DND-41 (cell line): ENCODE results near the gene TFG.
"Not testable (repeated sequence)": the region's sequence is repeated elsewhere in the genome, so short reads cannot be mapped to it uniquely, and the experiment has no call there.

ENCODE experiments used
- ATAC-seq: fragments of 200-7000 bp; cut with Tn5 transposase; 3 replicates; pipeline ENCODE4 v1.9.1; 2021; ENCODE audit warnings: low read depth; ENCODE audit not compliant: insufficient read depth
- DNase-seq: peaks from one replicate; pipeline ENCODE4 v3.0.0-alpha.2; 2020
- H2AFZ ChIP-seq: 2 replicates; pipeline ENCODE4 v1.6.0; 2012; ENCODE audit warnings: low read depth, low read length
- H3K27ac ChIP-seq: 2 replicates; pipeline ENCODE4 v1.5.1; 2012; ENCODE audit warnings: low read length, inconsistent platforms
- H3K27me3 ChIP-seq: fragments of 200-600 bp; sonication (generic); 2 replicates; pipeline ENCODE4 v1.6.0; 2012; ENCODE audit warnings: low read length, mild to moderate bottlenecking, inconsistent platforms; ENCODE audit not compliant: insufficient read depth, poor library complexity
- H3K36me3 ChIP-seq: 2 replicates; pipeline ENCODE4 v1.5.1; 2012; ENCODE audit warnings: low read length, inconsistent platforms; ENCODE audit not compliant: insufficient read depth
- H3K4me1 ChIP-seq: 2 replicates; pipeline ENCODE4 v1.5.1; 2012; ENCODE audit warnings: mild to moderate bottlenecking, low read length; ENCODE audit not compliant: insufficient read depth
- H3K4me2 ChIP-seq: 2 replicates; pipeline ENCODE4 v1.6.0; 2012; ENCODE audit warnings: mild to moderate bottlenecking, moderate library complexity, low read length, inconsistent platforms; ENCODE audit not compliant: insufficient read depth
- H3K4me3 ChIP-seq, 2 experiments: fragments of 200-600 bp in 1 of 2; shearing (Covaris generic) in 1 of 2; 2 replicates each; pipeline ENCODE4 v1.5.1; 2012 to 2016; ENCODE audit warnings: inconsistent platforms in 2 of 2, low read length in 2 of 2, mild to moderate bottlenecking in 2 of 2, low read depth in 1 of 2, moderate library complexity in 1 of 2
- H3K79me2 ChIP-seq: 2 replicates; pipeline ENCODE4 v1.6.0; 2012; ENCODE audit warnings: low read length, inconsistent platforms; ENCODE audit not compliant: insufficient read depth
- H3K9ac ChIP-seq: 2 replicates; pipeline ENCODE4 v1.6.0; 2012; ENCODE audit warnings: low read depth, mild to moderate bottlenecking, inconsistent platforms, low read length, moderate library complexity
- H3K9me3 ChIP-seq: 2 replicates; pipeline ENCODE4 v1.5.1; 2012; ENCODE audit warnings: low read length, moderate library complexity, mild to moderate bottlenecking, inconsistent platforms; ENCODE audit not compliant: insufficient read depth, severe bottlenecking
- H4K20me1 ChIP-seq: 2 replicates; pipeline ENCODE4 v1.6.0; 2012; ENCODE audit warnings: low read length; ENCODE audit not compliant: insufficient read depth
- EZH2 ChIP-seq: IDR thresholded peaks from 3 replicates; pipeline ENCODE4 v1.6.1; 2012; ENCODE audit warnings: borderline replicate concordance, low read depth, mild to moderate bottlenecking, moderate library complexity, low read length, inconsistent platforms; ENCODE audit not compliant: severe bottlenecking
- TF ChIP-seq, protein P1 (sequence below): IDR thresholded peaks from 2 replicates; pipeline ENCODE4 v1.5.1; 2012; ENCODE audit warnings: borderline replicate concordance, low read length, moderate library complexity, mild to moderate bottlenecking; ENCODE audit not compliant: poor library complexity, severe bottlenecking; ENCODE audit errors: extremely low read depth

TFG gene

DNA sequence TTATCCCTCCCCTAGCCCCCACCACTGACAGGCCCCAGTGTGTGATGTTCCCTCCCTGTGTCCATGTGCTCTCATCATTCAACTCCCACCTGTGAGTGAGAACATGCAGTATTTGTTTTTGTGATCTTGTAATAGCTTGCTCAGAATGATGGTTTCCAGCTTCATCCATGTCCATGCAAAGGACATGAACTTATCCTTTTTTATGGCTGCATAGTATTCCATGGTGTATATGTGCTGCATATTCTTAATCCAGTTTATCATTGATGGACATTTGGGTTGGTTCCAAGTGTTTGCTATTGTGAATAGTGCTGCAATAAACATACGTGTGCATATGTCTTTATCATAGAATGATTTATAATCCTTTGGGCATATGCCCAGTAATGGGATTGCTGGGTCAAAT is 42.0 kb upstream of the TFG start:
- H2AFZ ChIP-seq, H3K27me3 ChIP-seq, H3K9me3 ChIP-seq, H3K9ac ChIP-seq, DNase-seq, H3K4me2 ChIP-seq, H3K4me3 ChIP-seq, H3K79me2 ChIP-seq, ATAC-seq, H4K20me1 ChIP-seq, H3K27ac ChIP-seq, H3K36me3 ChIP-seq: not testable (repeated sequence)
- H3K4me1 ChIP-seq, result peaks cover 16% of the 10 kb centered on the region

DNA sequence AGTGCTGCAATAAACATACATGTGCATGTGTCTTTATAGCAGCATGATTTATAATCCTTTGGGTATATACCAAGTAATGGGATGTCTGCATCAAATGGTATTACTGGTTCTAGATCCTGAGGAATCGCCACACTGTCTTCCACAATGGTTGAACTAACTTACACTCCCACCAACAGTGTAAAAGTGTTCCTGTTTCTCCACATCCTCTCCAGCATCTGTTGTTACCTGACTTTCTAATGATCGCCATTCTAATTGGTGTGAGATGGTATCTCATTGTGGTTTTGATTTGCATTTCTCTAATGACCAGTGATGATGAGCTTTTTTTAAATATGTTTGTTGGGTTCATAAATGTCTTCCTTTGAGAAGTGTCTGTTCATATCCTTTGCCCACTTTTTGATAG is 38.3 kb upstream of the TFG start:
- ATAC-seq, H3K27ac ChIP-seq, H3K36me3 ChIP-seq, H3K9me3 ChIP-seq, H3K4me3 ChIP-seq, DNase-seq, H2AFZ ChIP-seq, H4K20me1 ChIP-seq, H3K9ac ChIP-seq, H3K27me3 ChIP-seq, H3K79me2 ChIP-seq, H3K4me2 ChIP-seq, H3K4me1 ChIP-seq: not testable (repeated sequence)

DNA sequence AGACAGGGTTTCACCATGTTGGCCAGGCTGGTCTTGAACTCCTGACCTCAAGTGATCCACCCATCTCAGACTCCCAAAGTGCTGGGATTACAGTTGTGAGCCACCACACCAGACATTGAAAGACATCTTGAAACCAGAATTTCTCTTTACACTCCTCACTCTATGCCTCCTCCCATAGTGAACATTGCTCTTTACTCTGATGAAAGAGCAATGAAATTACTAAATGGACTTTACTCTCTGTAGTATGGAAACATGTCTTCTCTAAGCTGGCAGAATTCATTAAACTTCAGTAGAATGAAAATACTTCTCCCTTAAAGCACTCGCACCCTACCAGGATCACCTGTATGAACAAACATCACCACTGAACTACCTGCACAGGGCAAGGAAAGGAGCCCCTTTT is 27.8 kb upstream of the TFG start:
- Histone ChIP-seq H2AFZ (no peak overlapping the region), H3K9me3 (no peaks in the 10 kb centered on the region), H3K4me2 (no peak overlapping the region), H4K20me1 (no peaks in the 10 kb centered on the region), H3K27me3 (no peaks in the 10 kb centered on the region), H3K4me1 (no peaks in the 10 kb centered on the region), H3K79me2 (no peaks in the 10 kb centered on the region), H3K36me3 (no peaks in the 10 kb centered on the region), H3K4me3 (no peak overlapping the region), H3K27ac (no peak overlapping the region), H3K9ac (no peak overlapping the region)
- DNase-seq, result no peak
- TF ChIP-seq, protein P1, sequence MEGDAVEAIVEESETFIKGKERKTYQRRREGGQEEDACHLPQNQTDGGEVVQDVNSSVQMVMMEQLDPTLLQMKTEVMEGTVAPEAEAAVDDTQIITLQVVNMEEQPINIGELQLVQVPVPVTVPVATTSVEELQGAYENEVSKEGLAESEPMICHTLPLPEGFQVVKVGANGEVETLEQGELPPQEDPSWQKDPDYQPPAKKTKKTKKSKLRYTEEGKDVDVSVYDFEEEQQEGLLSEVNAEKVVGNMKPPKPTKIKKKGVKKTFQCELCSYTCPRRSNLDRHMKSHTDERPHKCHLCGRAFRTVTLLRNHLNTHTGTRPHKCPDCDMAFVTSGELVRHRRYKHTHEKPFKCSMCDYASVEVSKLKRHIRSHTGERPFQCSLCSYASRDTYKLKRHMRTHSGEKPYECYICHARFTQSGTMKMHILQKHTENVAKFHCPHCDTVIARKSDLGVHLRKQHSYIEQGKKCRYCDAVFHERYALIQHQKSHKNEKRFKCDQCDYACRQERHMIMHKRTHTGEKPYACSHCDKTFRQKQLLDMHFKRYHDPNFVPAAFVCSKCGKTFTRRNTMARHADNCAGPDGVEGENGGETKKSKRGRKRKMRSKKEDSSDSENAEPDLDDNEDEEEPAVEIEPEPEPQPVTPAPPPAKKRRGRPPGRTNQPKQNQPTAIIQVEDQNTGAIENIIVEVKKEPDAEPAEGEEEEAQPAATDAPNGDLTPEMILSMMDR, result no peak
- no peak for TF ChIP-seq EZH2
- ATAC-seq, result no peak

DNA sequence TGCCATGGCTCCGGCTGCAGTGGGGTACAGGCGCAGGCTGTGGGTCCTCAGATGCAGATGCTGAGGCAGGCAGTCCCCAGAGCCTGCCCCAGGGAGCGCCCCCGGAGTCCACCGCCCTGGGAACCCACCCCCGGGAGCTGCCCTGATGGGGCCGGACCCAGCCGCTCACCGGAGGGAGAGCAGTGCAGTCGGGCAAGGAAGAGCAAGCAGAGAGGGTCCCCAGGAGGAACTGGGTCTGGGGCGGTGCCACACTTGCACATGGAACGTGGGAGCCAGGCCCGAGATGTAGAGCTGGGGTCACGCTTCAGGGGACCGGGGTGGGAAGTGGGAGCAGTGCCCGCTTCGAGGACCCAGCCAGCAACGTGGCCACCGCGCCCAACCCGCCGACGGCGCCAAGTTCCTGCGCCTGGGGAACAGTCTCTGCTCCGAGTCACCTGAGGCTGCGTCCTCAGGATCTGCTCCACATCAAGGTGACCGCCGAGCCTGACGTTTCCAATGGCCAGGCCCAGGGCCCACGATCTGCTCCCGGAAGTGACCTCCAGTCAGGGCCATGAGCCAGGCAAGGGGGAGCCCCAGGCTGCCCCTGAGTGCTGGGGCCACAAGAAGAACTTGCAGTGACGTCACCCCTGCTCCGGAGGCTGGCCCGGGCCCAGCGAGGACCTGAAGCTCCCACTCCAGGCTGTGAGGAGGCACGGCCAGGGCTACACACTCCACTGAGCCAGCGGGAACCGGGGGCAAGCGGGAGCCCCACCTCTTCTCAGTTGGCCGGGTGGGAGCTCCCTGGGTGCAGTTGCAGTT is 27.0 kb upstream of the TFG start:
- H3K4me1 ChIP-seq, result no peaks in the 10 kb centered on the region
- H3K27me3 ChIP-seq, result no peaks in the 10 kb centered on the region
- no peaks in the 10 kb centered on the region for H3K79me2 ChIP-seq
- H3K4me2 ChIP-seq, result no peak overlapping the region
- no peaks in the 10 kb centered on the region for H3K36me3 ChIP-seq
- H3K9ac ChIP-seq, result no peak overlapping the region
- ATAC-seq (no peak), DNase-seq (no peak)
- H3K9me3 ChIP-seq, result no peaks in the 10 kb centered on the region
- H3K27ac ChIP-seq, result no peak overlapping the region
- H3K4me3 ChIP-seq, result no peak overlapping the region
- H4K20me1 ChIP-seq, result no peaks in the 10 kb centered on the region
- TF ChIP-seq, protein P1, result no peak
- TF ChIP-seq EZH2, result no peak
- H2AFZ ChIP-seq, result no peak overlapping the region
